PC-3 (cell line): ENCODE data around the gene ZNF350. TPM values are rescaled to one million over a fixed set of nuclear protein-coding genes. Genes with fewer than 3 reads are reported as not detected.

Experiments
- ATAC-seq: fragments of 200-7000 bp; cut with Tn5 transposase; 2 replicates; pipeline ENCODE4 v1.9.1; 2020; ENCODE audit warnings: mild to moderate bottlenecking, moderate library complexity
- BruUV-seq: library from RNA; stranded (reverse); fragments of 400-500 nt; replicated peaks from 2 replicates; lab custom pipeline; 2021; lab: Mats Ljungman, UMichigan
- CTCF ChIA-PET: fragments of 300-600 bp; sonication (Branson Sonifier 250); formaldehyde crosslinking; loops from one replicate; lab custom pipeline; 2022; ENCODE audit warnings: antibody characterized with exemption; lab: Charles Lee
- POLR2A ChIA-PET: fragments of 300-600 bp; sonication (Branson Sonifier 250); formaldehyde crosslinking; loops from one replicate; lab custom pipeline; 2022; ENCODE audit warnings: antibody characterized with exemption; ENCODE audit not compliant: unreplicated experiment; lab: Charles Lee
- DNase-seq: peaks from one replicate; pipeline ENCODE4 v3.0.0-alpha.2; 2015
- H2AFZ ChIP-seq: fragments of 300-600 bp; sonication (generic); 2 replicates; pipeline ENCODE4 v1.6.0; 2016; ENCODE audit warnings: antibody characterized with exemption, low read length
- H3F3A ChIP-seq: fragments of 300-600 bp; sonication (generic); one replicate; pipeline ENCODE4 v1.6.0; 2017; ENCODE audit warnings: antibody characterized with exemption, low read length, control low read depth, mild to moderate bottlenecking; ENCODE audit not compliant: unreplicated experiment
- H3K27ac ChIP-seq: fragments of 300-600 bp; sonication (generic); 2 replicates; pipeline ENCODE4 v1.5.1; 2016; ENCODE audit warnings: mild to moderate bottlenecking, low read length
- H3K27me3 ChIP-seq: fragments of 300-600 bp; sonication (generic); 2 replicates; pipeline ENCODE4 v1.6.1; 2016; ENCODE audit warnings: low read length, mixed read lengths
- H3K36me3 ChIP-seq: fragments of 300-600 bp; sonication (generic); 2 replicates; pipeline ENCODE4 v1.6.1; 2016; ENCODE audit warnings: low read depth, mixed run types, low read length, mixed read lengths
- H3K4me1 ChIP-seq: fragments of 300-600 bp; sonication (generic); 2 replicates; pipeline ENCODE4 v1.5.1; 2016; ENCODE audit warnings: low read length; ENCODE audit not compliant: insufficient read depth
- H3K4me2 ChIP-seq: fragments of 300-600 bp; sonication (generic); 2 replicates; pipeline ENCODE4 v1.6.0; 2016; ENCODE audit warnings: low read length
- H3K4me3 ChIP-seq: fragments of 300-600 bp; sonication (generic); 2 replicates; pipeline ENCODE4 v1.5.1; 2016; ENCODE audit warnings: mild to moderate bottlenecking, low read length, mixed read lengths
- H3K79me2 ChIP-seq: fragments of 300-600 bp; sonication (generic); 2 replicates; pipeline ENCODE4 v1.6.1; 2017; ENCODE audit warnings: low read length, mixed read lengths
- H3K9ac ChIP-seq: fragments of 300-600 bp; sonication (generic); 2 replicates; pipeline ENCODE4 v1.6.0; 2016; ENCODE audit warnings: mild to moderate bottlenecking, low read length
- H3K9me2 ChIP-seq: fragments of 300-600 bp; sonication (generic); replicated peaks from 2 replicates; pipeline ENCODE4 v1.6.1; 2016; ENCODE audit warnings: mixed run types, low read length, mixed read lengths
- H3K9me3 ChIP-seq: fragments of 300-600 bp; sonication (generic); 2 replicates; pipeline ENCODE4 v1.6.1; 2016; ENCODE audit warnings: low read length, mixed read lengths
- H4K20me1 ChIP-seq: fragments of 300-600 bp; sonication (generic); 2 replicates; pipeline ENCODE4 v1.6.1; 2016; ENCODE audit warnings: low read length, mixed read lengths
- EZH2phosphoT487 ChIP-seq: fragments of 300-600 bp; sonication (generic); IDR thresholded peaks from 2 replicates; pipeline ENCODE4 v1.6.1; 2018; ENCODE audit warnings: mild to moderate bottlenecking, antibody characterized with exemption, low read length, borderline replicate concordance
- intact Hi-C: fragments of 100-400 bp; cut with micrococcal nuclease; formaldehyde crosslinking; loops from 2 replicates; pipeline ENCODE4 v1.9.0; 2023
- total RNA-seq: library from RNA; depleted of rRNA; stranded (reverse); fragments of >200 nt; gene quantifications from 2 replicates; pipeline ENCODE4 v1.2.3, GENCODE V29; 2014; rRNA removed

Gene ZNF350
- total RNA-seq, 1 experiment from 2014 or later = 6.2 TPM

- intact Hi-C loops = no loop called here
- Histone ChIP-seq H3K4me2 (no peak overlapping the region), H3K4me3 (no peak overlapping the region), H3K9me3 (peaks cover 74% of the 10 kb centered on the region), H3K36me3 (0 out of 2 replicates have a peak, but pooled peaks cover 4% of the 10 kb centered on the region), H3K9ac (no peak overlapping the region), H4K20me1 (no peaks in the 10 kb centered on the region), H3F3A (no peaks in the 10 kb centered on the region), H2AFZ (no peak overlapping the region), H3K9me2 (no peaks in the 10 kb centered on the region), H3K27ac (no peak overlapping the region), H3K27me3 (no peaks in the 10 kb centered on the region), H3K79me2 (no peaks in the 10 kb centered on the region), H3K4me1 (no peaks in the 10 kb centered on the region)
- BruUV-seq = no TSS peak
- ChIA-PET CTCF (no interaction called here), POLR2A (no interaction called here)
- ATAC-seq (no peak), DNase-seq (no peak)
- TF ChIP-seq EZH2phosphoT487 = no peak
Observed at GRCh38 chr19:51915324-51915867, 71.2 kb downstream of the ZNF350 start.

Other genes starting within 250 kb of the ZNF350 start
- 0.46 and 0.55 TPM in 2 replicates for gene FPR1, start 235.0 kb downstream of the ZNF350 start, total RNA-seq
- gene FPR2, start 225.7 kb downstream of the ZNF350 start, total RNA-seq = not detected in 2 replicates
- 0.17 and 0.26 TPM in 2 replicates for gene FPR3, start 191.7 kb downstream of the ZNF350 start, total RNA-seq
- 6.2 and 7.2 TPM in 2 replicates for gene ZNF577, start 98.9 kb downstream of the ZNF350 start, total RNA-seq
- 4.7 and 9.7 TPM in 2 replicates for gene ZNF649, start 81.8 kb downstream of the ZNF350 start, total RNA-seq
- gene ZNF613, start 59.4 kb downstream of the ZNF350 start, total RNA-seq = 3.1 and 4.3 TPM in 2 replicates
- gene ZNF615, start 21.4 kb upstream of the ZNF350 start, total RNA-seq = 5.4 and 5.5 TPM in 2 replicates
- 9.7 and 10.4 TPM in 2 replicates for gene ZNF614, start 41.5 kb upstream of the ZNF350 start, total RNA-seq
- gene ZNF432, start 62.0 kb upstream of the ZNF350 start, total RNA-seq = 4.4 and 6.4 TPM in 2 replicates
- 11.6 and 15.0 TPM in 2 replicates for gene ZNF841, start 108.9 kb upstream of the ZNF350 start, total RNA-seq
- 3.7 and 3.9 TPM in 2 replicates for gene ZNF616, start 153.1 kb upstream of the ZNF350 start, total RNA-seq
- 2.6 and 8.0 TPM in 2 replicates for gene ZNF836, start 184.8 kb upstream of the ZNF350 start, total RNA-seq
- 336 and 427 TPM in 2 replicates for gene PPP2R1A, start 203.2 kb upstream of the ZNF350 start, total RNA-seq